Left ventricle myocardium superior (tissue), 1 donor: ENCODE measurements around the gene TRAF2. TPM values are rescaled to one million over a fixed set of nuclear protein-coding genes. Genes with fewer than 3 reads are reported as not detected.
A peak's percentile ranks its signal among the peaks of the same experiment; 100 is the strongest.
"Not testable (repeated sequence)": the region's sequence is repeated elsewhere in the genome, so short reads cannot be mapped to it uniquely, and the experiment has no call there.

ENCODE experiments used
- ATAC-seq: fragments of 200-7000 bp; cut with Tn5 transposase; one replicate; pipeline ENCODE4 v1.9.1; 2020; ENCODE audit warnings: mild to moderate bottlenecking, moderate library complexity
- DNase-seq: peaks from one replicate; pipeline ENCODE4 v3.0.0-alpha.2; 2020
- intact Hi-C: fragments of 100-400 bp; cut with micrococcal nuclease; formaldehyde crosslinking; loops from one replicate; pipeline ENCODE4 v1.11.0; 2022
- total RNA-seq: library from RNA; stranded (reverse); fragmentation: NEBNext Ultra II Directional; extraction: Animal tissue kit (Norgen Biotek cat#: 25700); gene quantifications from one replicate; pipeline ENCODE4 v1.2.1, GENCODE V29; 2021
- donor health status: DM: no; HTN: yes; CAD: no; lungs with severe emphysema.

Gene TRAF2
- total RNA-seq, 1 donor from 2014 or later = 11.4 TPM

GRCh38 chr9:136867917-136868316 is 18.4 kb upstream of the TRAF2 start:
- intact Hi-C loops = no loop called here
- DNase-seq = no peak
- no peak for ATAC-seq

- DNase-seq (no peak), ATAC-seq (no peak)
- intact Hi-C loops = no loop called here
Observed at GRCh38 chr9:136868644-136869043, 17.7 kb upstream of the TRAF2 start.

- ATAC-seq, DNase-seq, intact Hi-C loops: not testable (repeated sequence)
Observed at GRCh38 chr9:136869611-136870010, 16.7 kb upstream of the TRAF2 start.

DNA sequence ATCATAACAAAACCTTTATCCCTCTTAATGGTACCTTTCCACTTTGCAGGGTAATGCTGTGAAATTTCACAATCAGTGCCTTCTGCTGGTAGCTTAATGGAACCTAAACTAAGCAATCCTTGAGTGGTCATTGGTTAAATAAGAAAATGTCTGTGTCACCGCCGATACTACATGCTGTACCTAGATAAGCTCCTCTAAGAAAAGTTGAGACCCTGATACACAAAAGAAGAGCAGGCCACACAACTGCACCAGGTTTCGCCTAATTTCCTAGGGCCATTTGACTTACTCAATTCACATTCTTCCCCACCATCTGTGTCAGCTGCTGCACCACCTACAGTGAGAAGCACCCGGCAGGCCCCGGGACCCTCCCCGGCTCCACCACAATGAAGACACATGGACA is 11.2 kb upstream of the TRAF2 start:
- DNase-seq = no peak

DNA sequence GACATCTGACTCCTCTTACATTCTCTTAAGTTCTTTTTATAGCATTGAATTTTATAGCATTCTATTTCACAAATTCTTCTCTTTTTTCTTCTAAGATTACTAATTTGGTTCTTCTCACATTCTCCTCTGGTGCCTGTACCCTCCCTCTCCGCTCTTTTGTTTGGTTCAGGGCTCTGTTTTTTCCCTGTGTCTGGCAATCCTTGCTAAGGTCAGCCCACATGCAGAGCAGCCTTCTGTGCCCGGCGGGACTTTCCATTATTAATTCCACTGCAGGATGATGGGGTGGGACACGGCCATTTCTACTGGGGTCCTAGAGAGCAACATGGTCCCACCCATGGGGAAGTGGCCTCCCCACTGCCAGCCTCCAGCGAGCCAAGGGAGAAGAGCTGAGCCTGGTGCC is 9.8 kb upstream of the TRAF2 start:
- DNase-seq (no peak), ATAC-seq (no peak)
- intact Hi-C loops = no loop called here

More for the DNA sequence above, 11.2 kb upstream of the TRAF2 start:
- ATAC-seq = no peak
- intact Hi-C loops = no loop called here

DNA sequence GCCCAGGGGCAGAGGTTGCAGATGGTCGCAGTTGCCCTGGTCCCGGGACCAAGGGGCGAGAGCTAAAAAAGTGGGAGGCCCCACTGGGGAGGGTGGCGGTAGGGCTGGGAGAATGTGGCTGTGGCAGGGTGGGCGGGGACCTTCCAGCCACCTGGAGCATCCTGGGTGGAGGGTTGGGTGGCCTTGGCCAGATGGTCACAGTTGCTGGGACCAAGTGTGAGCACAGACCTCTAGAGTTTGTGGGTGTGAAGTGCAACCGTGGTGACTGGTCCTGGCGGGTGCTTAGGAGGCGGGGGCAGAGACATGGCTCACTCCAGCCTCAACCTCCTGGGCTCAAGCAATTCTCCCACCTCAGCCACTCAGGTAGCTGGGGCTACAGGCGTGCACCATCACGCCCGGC is 5.7 kb upstream of the TRAF2 start:
- no peak for ATAC-seq
- intact Hi-C loops = no loop called here
- no peak for DNase-seq

- DNase-seq = no peak
- intact Hi-C loops = no loop called here
- ATAC-seq = peak; percentile 43
Observed at GRCh38 chr9:136881691-136882108, 4.6 kb upstream of the TRAF2 start.

GRCh38 chr9:136882109-136882946 is 4.0 kb upstream of the TRAF2 start:
- DNase-seq = peak; percentile 58
- ATAC-seq = no peak
- intact Hi-C loops = no loop called here

DNA sequence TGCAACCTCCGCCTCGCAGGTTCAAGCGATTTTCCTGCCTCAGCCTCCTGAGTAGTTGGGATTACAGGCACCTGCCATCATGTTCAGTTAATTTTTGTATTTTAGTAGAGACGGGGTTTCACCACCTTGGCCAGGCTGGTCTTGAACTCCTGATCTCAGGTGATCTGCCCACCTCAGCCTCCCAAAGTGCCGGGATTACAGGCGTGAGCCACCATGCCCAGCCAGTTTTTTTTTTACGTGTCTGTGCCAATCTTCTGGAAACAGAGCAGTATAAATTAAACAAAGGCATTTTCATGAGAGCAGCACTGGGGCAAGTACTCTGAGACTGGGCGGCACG is 3.4 kb upstream of the TRAF2 start:
- DNase-seq, intact Hi-C loops, ATAC-seq: not testable (repeated sequence)

DNA sequence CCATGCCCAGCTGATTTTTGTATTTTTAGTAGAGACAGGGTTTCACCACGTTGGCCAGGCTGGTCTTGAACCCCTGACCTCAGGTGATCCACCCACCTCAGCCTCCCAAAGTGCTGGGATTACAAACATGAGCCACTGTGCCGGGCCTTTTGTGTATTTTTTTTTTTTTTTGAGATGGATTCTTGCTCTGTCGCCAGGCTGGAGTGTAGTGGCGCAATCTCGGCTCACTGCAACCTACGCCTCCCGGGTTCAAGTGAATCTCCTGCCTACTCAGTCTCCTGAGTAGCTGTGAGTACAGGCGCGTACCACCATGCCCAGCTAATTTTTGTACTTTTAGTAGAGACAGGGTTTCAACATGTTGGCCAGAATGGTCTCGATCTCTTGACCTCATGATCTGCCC is 2.6 kb upstream of the TRAF2 start:
- ATAC-seq, DNase-seq, intact Hi-C loops: not testable (repeated sequence)

DNA sequence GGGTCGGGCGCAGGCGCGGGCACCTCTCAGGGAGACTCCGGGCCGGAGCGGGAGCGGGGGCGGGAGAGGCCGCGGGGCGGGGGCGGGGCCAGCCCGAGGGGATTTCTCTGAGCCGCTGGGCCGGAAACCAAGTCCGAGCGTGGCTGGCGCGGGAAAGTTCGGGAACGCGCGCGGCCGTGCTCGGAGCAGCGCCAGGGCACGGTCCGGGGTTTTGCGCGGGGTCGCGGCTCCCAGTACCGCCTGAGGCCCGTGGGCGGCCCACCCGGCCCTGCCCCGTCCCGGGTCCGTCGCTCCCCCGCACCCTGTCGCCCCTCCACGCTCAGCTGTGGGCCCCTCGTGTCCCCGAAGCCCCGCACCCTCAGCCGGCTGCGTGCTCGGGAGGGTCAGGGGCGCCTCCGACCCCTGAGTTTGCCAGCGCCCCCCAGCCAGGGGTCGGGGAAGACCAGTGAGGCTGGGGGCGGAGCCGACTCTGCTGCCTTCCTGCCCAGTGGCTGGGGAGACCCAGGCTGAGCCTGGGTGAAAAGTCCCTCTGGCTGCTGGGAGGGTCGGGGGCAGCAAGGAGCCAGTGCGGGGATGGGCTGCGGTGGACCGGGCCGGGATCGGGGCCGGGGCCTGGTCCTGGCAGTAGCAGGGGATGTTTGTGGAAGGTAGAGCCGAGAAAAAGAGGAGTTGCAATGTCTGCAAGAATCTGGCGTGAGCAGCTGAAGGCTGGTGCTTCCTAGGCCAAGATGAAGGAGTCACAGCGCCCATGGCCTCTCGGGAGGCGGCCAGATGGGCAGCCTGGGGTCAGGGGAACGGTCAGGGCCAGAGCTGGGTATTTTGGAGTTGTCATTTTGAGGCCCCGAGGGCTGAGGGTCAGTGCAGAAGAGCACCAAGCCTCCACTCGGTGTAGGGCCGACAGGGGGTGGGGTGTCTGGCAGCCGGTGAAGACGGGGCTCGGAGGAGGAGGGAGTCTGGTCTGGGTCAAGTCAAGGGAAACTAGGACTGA is 588 bp downstream of the TRAF2 start:
- DNase-seq (peak; percentile 55), ATAC-seq (peak; percentile 30)
- intact Hi-C loops = no loop called here

GRCh38 chr9:136888454-136888853 is 2.1 kb downstream of the TRAF2 start:
- intact Hi-C loops = no loop called here
- DNase-seq (no peak), ATAC-seq (no peak)

GRCh38 chr9:136889858-136890257 is 3.5 kb downstream of the TRAF2 start:
- intact Hi-C loops = no loop called here
- ATAC-seq (no peak), DNase-seq (no peak)

- no peak for DNase-seq
- intact Hi-C loops = no loop called here
Observed at GRCh38 chr9:136890661-136891060, 4.3 kb downstream of the TRAF2 start.

GRCh38 chr9:136896027-136896426 is 9.7 kb downstream of the TRAF2 start:
- intact Hi-C loops = no loop called here
- ATAC-seq (no peak), DNase-seq (no peak)

More at GRCh38 chr9:136890661-136891060, 4.3 kb downstream of the TRAF2 start:
- no peak for ATAC-seq

- intact Hi-C loops = no loop called here
- DNase-seq = no peak
Observed at GRCh38 chr9:136898483-136899100, 12.3 kb downstream of the TRAF2 start.

DNA sequence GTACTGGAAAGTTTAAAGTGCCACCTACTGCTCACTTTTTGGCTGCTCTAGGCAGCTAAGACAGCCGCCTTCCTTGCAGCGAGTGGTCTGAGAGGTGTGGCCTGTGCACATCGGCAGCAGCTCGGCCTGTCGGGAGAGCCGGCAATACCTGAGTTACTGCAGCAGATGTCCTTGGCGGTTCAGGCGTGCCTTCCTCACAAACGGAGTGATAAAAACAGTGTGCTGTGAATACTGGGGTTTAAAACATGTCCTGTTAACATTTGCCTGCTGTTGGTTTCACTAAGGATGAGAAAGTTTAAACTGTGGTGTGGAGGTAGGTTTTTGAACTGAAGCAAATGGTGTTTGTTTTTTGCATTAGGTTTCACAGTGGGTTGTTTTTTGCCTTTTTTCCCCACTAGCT is 12.9 kb downstream of the TRAF2 start:
- no peak for DNase-seq
- intact Hi-C loops = no loop called here
- ATAC-seq = no peak

More at GRCh38 chr9:136898483-136899100, 12.3 kb downstream of the TRAF2 start:
- no peak for ATAC-seq

DNA sequence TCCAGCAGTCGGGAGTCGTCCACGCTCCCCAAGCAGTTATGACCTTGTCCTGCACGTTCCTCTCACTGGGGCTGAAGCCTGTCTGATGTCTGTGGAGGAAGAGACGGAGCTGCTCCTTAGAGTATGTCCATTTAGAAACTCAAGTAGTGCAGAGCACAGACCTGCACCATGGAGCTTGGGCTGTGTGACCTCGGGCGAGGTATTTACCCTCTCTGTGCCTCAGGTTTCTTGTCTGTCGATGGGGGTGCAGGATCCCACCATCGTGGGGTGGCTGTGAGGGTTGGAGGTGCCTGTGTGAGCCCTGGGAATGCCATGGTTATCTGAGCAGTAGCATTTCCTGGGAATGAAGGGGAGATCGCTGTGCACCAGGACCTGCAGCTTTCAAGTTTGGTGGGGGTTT is 14.2 kb downstream of the TRAF2 start:
- DNase-seq (no peak), ATAC-seq (no peak)
- intact Hi-C loops = no loop called here

DNA sequence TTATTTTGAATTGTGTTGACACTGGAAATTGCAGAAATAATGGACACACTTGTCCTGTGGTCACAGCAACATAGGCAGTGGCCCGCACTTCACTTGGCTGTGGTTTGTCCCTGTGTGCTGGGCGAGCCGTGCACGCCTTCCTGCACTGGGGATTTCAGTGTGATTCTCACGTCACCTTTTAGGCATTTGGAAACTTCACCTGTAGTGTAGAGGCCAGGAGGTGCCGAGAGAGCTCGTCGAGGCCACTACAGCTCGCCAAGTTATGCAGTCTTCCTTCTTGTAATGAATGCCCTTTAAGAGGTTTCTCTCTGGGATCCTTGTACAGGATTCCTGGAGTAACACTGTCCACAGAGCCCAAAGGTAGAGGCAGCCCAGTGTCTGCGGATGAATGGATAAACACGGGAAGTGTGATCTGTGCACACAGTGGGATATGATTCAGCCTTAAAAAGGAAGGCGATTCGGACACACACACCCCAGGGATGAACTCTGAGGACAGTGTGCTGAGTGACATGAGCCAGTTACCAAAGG is 14.7 kb downstream of the TRAF2 start:
- ATAC-seq = no peak
- intact Hi-C loops = no loop called here

More for the DNA sequence above, 14.7 kb downstream of the TRAF2 start:
- no peak for DNase-seq
